ENCODE results near the gene CEACAM6. TPM values are rescaled to one million over a fixed set of nuclear protein-coding genes. Genes with fewer than 3 reads are reported as not detected.
"Not testable (repeated sequence)": the region's sequence is repeated elsewhere in the genome, so short reads cannot be mapped to it uniquely, and the experiment has no call there.

CEACAM6 gene
- total RNA-seq, 1 donor from 2014 or later = 0.13 TPM

GRCh38 chr19:41784743-41785142 is 29.4 kb downstream of the CEACAM6 start:
- H3K27me3 ChIP-seq (ENCODE audit: control insufficient read depth, insufficient read depth, low read length) = peaks cover 5% of the 10 kb centered on the region
- DNase-seq (ENCODE audit: low read depth) = no peak
- H3K36me3 ChIP-seq (ENCODE audit: control insufficient read depth, insufficient read depth, low read length) = no peaks in the 10 kb centered on the region
- H3K4me3 ChIP-seq (ENCODE audit: low read depth, low read length) = no peak overlapping the region
- no peak for TF ChIP-seq CTCF (IDR thresholded peaks at IDR 0.05; ENCODE audit: insufficient read depth, low read length, poor library complexity, severe bottlenecking)

- peak; percentile 83 for TF ChIP-seq CTCF (IDR thresholded peaks at IDR 0.05; ENCODE audit: insufficient read depth, low read length, poor library complexity, severe bottlenecking)
- peaks cover 5% of the 10 kb centered on the region for H3K27me3 ChIP-seq (ENCODE audit: control insufficient read depth, insufficient read depth, low read length)
- H3K4me3 ChIP-seq (ENCODE audit: low read depth, low read length) = no peak overlapping the region
- H3K36me3 ChIP-seq (ENCODE audit: control insufficient read depth, insufficient read depth, low read length) = no peaks in the 10 kb centered on the region
- peak; percentile 19 for DNase-seq (ENCODE audit: low read depth)
These were observed 30.3 kb downstream of the CEACAM6 start for GRCh38 chr19:41785653-41786052.

- Histone ChIP-seq H3K36me3 (ENCODE audit: control insufficient read depth, insufficient read depth, low read length) (no peaks in the 10 kb centered on the region), H3K4me3 (ENCODE audit: low read depth, low read length) (no peak overlapping the region), H3K27me3 (ENCODE audit: control insufficient read depth, insufficient read depth, low read length) (peaks cover 6% of the 10 kb centered on the region)
- no peak for TF ChIP-seq CTCF (IDR thresholded peaks at IDR 0.05; ENCODE audit: insufficient read depth, low read length, poor library complexity, severe bottlenecking)
- DNase-seq (ENCODE audit: low read depth) = no peak
These were observed 31.7 kb downstream of the CEACAM6 start for GRCh38 chr19:41787055-41787454.

DNA sequence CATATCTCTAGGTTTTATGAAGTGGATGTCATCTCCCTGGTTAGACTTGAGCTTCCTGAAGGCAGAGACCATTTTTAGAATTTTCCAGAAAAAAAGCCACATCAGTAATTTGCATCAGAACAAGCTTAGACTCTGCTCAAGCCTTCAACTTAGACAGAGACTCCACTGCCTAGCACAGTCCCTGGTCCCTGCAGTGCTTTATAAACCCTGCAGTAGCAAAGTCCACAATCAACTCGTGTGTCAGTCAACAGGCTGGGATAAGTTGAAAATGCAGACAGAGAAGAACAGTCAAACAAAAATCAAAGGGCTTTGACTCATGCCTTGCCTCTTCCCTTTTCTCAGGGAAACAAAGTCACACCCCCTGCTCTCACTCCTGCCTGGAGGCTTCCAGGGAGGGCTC is 33.2 kb downstream of the CEACAM6 start:
- H3K27me3 ChIP-seq (ENCODE audit: control insufficient read depth, insufficient read depth, low read length) = peaks cover 13% of the 10 kb centered on the region
- H3K4me3 ChIP-seq (ENCODE audit: low read depth, low read length); DNase-seq (ENCODE audit: low read depth); H3K36me3 ChIP-seq (ENCODE audit: control insufficient read depth, insufficient read depth, low read length): not testable (repeated sequence)

GRCh38 chr19:41789053-41789452 is 33.7 kb downstream of the CEACAM6 start:
- H3K4me3 ChIP-seq (ENCODE audit: low read depth, low read length); H3K36me3 ChIP-seq (ENCODE audit: control insufficient read depth, insufficient read depth, low read length); DNase-seq (ENCODE audit: low read depth): not testable (repeated sequence)
- peaks cover 13% of the 10 kb centered on the region for H3K27me3 ChIP-seq (ENCODE audit: control insufficient read depth, insufficient read depth, low read length)

DNA sequence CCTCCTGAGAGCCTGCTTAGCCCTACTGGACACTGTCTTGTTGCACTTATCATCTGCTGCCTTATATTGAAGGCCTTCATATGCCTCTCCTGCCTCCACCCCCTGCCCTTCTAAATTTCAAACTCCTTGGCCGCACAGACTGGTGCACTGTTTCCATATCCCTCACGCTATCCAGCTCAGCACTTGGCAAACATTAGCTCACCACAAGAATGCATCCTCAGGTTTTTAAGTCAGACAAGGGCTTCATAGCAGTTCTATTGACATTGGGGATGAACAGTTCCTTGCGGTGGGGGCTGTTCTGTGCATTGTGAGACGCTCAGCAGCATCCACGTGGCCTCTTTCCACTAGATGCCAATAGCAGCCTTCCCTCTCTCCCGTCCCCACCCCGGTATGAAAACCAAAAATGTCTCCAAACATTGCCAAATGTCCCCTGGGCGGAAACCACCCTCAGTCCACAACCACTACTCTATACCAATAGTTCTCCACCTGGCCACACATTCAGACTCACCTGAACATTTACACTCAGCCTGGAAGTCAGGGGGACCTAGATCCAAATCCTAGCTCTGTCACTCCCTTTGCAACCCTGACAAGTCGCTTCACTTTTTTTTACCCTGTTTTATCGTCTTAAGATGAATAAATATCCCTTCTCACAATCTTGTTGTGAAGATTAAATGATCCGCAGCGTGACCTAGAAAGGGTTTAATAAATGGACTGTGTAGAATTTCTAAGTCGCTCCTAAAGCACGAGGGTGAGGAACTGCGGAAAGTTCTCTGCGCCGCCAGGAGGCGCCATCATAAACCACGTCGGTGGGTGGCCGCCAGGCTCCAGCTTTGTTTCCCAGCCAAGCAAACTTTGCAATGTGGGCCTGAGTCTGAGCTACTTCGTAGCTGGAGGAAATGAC is 37.4 kb downstream of the CEACAM6 start:
- Histone ChIP-seq H3K4me3 (ENCODE audit: low read depth, low read length) (no peak overlapping the region), H3K36me3 (ENCODE audit: control insufficient read depth, insufficient read depth, low read length) (no peaks in the 10 kb centered on the region), H3K27me3 (ENCODE audit: control insufficient read depth, insufficient read depth, low read length) (peaks cover 8% of the 10 kb centered on the region)
- no peak for DNase-seq (ENCODE audit: low read depth)
- TF ChIP-seq CTCF (IDR thresholded peaks at IDR 0.05; ENCODE audit: insufficient read depth, low read length, poor library complexity, severe bottlenecking) = peak; percentile 75

DNA sequence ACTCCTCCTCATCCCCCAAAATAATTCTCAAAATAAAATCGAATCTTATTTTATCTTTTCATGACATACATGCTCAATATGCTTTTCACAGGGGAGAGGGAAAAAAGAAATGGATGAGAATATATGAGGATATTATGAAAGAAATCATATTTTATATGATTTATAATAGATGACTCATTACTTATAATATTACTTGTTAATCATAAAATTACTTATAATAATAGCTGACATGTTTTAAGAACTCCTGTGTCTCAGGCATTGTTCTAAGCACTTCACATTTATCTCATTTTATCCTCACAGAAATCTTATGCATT is 38.0 kb downstream of the CEACAM6 start:
- no peak for DNase-seq (ENCODE audit: low read depth)
- Histone ChIP-seq H3K27me3 (ENCODE audit: control insufficient read depth, insufficient read depth, low read length) (peaks cover 8% of the 10 kb centered on the region), H3K36me3 (ENCODE audit: control insufficient read depth, insufficient read depth, low read length) (no peaks in the 10 kb centered on the region), H3K4me3 (ENCODE audit: low read depth, low read length) (no peak overlapping the region)
- TF ChIP-seq CTCF (IDR thresholded peaks at IDR 0.05; ENCODE audit: insufficient read depth, low read length, poor library complexity, severe bottlenecking) = no peak
